NT2/D1 (cell line): ENCODE results near the gene SMPD3.

Experiments used
- SUZ12 ChIP-seq: IDR thresholded peaks from 2 replicates; pipeline ENCODE4 v1.6.1; 2011; ENCODE audit not compliant: insufficient read length, insufficient read depth; ENCODE audit errors: extremely low read depth
- YY1 ChIP-seq: IDR thresholded peaks from 2 replicates; pipeline ENCODE4 v1.6.1; 2011; ENCODE audit not compliant: insufficient read length, insufficient read depth
- ZNF274 ChIP-seq: IDR thresholded peaks from 2 replicates; pipeline ENCODE4 v1.6.1; 2011; ENCODE audit warnings: mild to moderate bottlenecking, low read depth, low read length

GRCh38 chr16:68395815-68396214 is 52.5 kb downstream of the SMPD3 start:
- TF ChIP-seq SUZ12 = no peak
- no peak for TF ChIP-seq YY1
- no peak for TF ChIP-seq ZNF274
